ENCODE data around the gene DUS1L.

Gene DUS1L

DNA sequence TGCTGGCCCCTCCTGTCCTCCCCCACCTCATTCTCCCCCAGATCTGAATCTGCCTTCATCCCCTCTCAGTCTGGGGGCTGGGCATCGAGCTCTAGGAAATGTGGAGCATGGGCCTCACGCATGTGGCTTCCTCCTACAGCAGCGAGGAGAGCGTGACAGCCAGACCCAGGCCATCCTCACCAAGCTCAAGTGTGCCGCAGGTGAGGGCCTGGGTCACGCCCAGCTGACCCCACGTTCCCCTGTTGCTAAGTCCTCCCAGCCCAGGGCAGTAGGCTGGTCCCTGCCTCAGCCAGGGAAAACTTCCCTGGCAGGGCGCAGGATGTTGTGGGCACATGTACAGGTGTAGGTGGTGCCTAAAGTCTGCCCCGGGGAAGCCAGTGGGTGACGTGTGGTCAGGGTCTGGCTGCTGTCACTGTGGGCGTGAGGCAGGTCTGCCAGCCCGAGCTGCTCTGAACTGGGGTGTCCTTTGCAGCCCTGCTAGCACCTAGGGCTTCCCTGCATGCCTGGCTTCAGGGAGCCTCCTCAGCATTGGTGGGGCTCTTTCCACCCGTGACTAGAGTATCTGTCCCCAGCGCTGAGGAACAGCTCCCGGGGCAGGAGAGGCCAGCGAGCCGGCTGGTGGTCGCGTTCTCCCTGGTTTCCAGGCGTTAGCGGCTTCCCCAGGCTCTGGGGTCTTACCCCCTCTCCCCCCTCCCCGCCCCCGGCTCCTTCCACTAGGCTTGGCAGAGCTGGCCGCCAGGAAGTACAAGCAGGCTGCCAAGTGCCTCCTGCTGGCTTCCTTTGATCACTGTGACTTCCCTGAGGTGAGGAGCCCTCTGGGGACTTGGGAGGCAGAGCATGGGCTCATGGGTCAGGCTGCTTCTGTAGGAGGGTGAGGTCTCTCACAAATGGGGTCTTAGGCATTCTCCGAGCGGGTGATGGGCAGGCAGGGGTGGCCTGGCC, 10.3 kb downstream of the DUS1L start:
- DNase-seq: no peak

DNA sequence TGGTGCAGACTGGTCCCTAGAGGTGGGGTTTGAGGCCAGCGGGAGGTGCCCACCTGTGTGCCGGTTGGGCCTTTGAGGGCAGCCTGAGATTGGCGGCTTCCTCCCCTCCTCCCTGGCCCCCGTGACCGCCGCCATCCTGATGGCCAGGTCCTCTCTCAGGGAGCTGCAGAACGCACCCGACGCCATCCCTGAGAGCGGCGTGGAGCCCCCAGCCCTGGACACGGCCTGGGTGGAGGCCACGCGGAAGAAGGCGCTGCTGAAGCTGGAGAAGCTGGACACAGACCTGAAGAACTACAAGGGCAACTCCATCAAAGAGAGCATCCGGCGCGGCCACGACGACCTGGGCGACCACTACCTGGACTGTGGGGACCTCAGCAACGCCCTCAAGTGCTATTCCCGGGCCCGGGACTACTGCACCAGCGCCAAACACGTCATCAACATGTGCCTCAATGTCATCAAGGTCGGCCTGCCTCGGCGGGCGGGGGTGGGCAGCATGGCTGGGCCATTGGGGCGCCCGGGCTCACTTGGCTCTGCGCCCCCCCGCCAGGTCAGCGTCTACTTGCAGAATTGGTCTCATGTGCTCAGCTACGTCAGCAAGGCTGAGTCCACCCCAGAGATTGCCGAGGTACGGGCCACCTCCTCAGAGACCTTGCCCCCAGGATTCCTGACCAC, 11.1 kb downstream of the DUS1L start:
- DNase-seq: no peak

DNA sequence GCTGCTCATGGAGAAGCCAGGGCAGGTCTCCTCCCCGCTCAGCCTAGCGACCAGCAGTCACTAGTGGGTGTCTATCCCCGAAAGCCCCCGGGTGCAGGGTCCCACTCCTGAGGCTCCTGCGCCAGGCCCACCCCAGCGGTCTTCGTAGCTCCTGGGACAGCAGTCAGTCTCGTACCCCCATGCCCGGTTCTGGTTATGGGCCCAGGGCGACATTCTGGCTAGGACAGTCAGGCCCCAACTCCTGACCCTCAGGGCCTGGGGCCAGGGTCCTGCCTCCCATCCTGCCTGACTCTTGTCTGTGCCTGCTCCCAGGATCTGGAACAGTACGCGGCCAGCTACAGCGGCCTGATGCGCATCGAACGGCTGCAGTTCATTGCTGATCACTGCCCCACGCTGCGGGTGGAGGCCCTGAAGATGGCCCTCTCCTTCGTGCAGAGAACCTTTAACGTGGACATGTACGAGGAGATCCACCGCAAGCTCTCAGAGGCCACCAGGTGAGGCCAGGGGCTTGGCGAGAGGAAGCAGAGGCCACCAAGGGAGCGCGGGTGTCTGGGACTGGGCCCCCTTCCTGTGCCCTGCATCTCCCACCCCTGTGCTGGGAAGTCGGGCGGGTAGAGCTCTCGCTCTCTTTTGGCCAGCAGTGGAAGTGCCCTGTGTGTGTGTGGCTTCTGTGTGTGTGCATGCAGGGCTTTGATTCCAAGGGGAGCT, 11.9 kb downstream of the DUS1L start:
- no peak for DNase-seq

DNA sequence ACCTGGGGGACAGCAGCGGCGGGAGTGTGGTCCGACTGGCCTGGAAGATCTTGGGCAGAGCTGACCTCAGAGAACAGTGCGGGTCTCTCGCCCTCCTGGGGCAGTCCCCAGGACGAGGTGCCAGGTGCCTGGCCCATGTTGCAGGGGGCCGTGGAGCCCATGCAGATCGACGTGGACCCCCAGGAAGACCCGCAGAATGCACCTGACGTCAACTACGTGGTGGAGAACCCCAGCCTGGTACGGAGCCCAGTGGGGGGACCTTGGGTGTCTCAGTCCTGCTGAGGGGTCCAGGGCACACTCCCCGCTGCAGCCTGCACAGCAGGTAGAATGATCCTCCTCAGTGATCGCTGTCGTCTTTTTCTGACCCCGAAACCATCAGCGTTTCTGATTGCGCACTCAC, 12.5 kb downstream of the DUS1L start:
- no peak for DNase-seq

DNA sequence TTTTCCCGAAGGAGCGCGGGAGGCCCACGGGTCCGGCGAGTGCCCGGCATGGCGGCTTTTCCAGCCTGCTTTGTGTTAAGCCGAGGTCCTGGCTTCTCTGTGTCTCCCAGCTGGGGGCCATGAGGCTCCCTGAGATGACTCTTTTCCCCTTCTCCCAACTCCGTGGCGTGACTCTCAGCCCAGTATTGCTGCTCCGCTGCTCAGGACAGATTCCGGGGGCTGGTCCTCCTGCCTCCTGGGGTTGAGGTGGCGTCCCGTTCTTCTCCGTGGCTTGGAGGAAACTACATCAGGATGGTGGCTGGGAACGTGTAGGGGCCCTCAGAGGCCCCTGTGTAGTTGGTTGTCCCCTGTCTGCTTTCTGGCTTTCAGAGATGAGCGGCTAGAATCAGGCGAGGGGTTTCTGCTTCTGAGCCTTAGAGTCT, 13.0 kb downstream of the DUS1L start:
- no peak for DNase-seq

DNA sequence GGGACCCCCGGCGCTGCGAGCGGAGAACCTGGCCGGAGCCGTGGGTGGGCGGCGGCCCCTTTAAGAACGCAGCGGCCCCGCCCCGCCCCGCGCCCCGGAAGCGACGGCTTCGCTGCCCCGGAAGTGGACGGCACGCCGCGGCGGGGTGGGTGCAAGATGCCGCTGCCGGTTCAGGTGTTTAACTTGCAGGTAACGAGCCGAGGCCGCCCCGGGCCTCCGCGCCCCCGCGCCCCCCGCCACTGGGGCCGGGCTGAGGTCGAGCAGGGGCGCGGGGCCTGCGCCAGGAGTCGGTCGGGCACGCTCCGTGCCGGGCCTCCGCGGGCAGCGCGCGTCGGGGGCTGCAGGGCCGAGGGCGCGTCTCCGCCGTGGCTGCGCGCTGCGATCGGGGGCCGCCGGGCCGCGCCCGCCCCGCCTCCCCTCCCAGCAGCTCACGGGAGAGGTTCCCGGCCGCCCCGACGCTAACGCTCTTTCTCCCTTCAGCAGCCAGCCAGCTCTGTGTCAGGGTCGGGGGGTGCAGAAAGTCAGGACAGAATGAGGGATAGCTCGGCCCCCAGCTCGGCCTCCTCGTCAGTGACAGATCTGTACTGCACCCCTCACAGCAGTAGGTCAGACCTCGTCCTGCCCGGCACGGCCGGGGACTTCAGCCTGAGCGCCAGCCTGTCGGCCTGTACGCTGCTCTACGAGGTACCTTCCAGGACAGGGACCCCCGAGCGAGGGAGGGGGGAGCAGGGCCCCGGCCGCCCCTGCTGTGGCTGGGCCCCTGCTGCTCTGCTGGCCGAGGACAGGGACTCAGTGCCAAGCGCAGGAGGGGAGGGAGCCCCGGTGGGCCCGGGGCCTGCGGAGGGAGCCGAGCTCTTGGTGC, 13.6 kb downstream of the DUS1L start, which contains the start of the genes GPS1 and RFNG:
GPS1 (plus strand) TSS at position 123 of the 862 bp plus-strand sequence; CDS start at position 157, 34 bp downstream.
RFNG (minus strand) TSS at position 36 of the 862 bp plus-strand sequence. CDS start 45 bp downstream, outside the sequence.
- no peak for DNase-seq

DNA sequence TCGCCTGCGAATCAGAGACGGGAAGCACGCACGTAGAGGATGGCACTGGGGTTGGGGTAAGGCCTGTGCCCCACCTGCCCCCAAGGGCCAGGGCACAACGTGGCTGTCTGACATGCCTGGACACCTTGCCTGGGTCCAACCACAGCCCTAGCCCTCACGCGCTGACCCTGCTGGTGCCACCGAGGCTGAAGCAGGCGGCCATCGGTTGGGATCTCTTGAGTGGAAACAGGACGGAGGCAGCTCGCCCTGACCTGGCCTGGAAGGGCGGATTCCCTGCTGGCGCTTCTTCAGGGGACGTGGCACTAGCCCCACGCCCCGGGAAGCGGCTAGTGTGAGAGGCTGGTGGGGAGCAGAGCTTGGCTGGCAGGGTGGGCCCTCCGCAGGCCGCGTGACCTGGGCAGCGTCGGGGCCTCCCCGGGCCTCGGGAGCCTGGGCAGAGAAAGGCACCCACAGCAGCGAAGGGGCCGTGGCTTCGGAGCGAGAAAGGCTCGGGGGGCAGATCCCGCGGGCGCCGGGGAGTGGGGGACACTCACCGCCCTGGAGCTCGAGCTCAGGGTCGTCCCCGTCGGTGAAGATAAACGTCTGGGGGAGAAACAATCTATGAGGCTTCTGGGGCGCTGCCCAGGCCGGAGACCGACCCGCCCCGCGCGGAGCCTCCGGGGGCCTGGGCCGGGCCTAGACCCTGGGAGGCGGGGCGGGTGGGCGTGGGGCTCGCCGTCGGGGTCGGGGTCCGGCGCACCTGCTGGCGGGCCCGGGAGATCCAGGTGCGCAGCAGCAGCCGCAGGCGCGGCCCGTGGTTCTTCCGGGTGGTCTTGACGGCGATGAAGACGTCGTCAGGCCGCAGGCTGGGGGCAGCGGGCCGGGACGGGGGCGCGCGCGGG, 14.6 kb downstream of the DUS1L start:
- no peak for DNase-seq

DNA sequence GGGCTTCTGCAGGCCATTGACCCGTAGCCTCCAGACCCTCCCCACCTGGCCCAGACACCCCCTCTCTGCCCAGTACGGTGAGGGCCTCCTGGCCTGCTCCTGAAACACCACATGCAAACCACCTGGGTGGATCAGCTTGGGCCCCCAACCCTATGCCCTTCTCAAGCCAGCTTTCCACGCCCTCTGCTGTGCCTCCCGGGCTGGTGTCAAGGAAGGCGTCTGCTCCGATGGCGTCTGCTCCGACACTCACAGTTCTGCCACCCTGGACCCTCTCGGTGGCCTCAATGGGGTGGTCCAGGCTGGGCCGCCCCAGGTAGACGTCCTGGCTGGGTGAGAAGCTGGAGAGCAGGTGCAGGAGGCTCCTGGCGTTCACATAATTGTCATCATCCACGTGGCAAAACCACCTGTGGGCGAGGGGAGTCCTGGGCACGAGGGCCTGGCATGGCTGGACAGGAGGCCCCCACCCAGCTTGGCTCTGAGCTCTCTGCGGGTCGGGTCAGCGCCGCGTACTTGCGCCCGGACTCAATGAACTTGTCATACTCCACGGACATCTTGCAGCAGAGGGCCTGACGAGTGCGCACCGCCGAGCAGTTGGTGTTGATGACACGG, 15.3 kb downstream of the DUS1L start:
- no peak for DNase-seq

DNA sequence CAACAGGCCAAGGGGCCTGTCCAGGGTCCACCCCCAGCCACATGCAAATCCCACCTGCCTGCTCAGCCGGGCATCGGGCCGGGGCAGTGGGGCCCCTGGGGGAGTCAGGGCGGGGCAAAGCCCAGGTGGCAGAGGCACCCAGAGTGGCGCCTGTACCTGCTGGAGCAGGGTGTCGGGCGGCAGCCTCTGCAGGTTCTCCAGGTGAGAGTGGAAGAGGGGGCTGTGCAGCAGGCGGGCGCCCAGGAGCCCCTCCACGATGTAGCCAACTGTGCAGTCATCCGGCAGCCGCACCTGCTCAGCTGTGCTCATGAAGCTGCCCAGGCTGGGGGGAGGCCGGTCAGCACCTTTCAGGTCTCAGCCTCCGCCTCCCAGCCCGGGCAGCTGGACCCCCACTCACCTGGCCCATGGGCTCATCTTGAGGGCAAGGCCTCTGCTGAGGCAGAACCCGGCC, 16.1 kb downstream of the DUS1L start:
- DNase-seq: no peak

DNA sequence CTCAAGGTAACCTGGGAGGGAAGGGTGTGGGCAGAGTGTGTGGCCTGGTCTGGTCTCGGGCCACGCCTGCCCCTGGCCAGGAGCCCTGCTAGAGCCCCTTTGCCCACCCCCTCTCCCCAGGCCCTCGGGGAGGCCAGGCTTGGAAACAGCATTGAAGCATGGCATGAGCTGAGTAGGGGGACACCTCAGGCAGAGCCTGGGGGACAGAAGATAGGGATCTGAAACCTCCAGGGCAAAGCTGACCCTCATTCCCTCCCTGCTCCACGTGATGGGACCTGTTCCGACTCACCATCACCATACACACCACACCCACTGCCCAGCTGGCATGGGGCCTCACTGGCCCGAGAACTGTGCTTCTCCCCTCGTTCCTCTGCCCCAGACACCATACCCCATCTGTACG, 16.5 kb downstream of the DUS1L start:
- no peak for DNase-seq

DNA sequence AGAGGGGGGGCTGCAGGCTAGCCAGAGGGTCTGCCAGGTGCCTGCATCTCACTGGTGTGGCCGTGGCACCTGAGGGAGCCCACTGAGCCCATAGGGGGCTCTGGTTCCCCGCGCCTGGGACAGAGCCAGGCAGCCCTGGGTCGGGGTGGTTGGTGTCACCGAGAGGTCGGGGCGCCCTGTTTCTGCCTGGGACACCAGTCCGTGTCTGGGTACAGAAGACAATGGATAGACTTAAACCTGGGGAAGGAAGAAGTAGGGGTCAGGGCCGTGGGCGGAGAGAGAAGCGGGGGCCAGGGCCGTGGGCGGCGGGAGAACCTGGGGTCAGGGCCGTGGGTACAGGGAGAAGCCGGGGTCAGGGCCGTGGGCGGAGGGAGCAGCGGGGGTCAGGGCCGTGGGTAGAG, 17.0 kb downstream of the DUS1L start:
- DNase-seq: no peak

DNA sequence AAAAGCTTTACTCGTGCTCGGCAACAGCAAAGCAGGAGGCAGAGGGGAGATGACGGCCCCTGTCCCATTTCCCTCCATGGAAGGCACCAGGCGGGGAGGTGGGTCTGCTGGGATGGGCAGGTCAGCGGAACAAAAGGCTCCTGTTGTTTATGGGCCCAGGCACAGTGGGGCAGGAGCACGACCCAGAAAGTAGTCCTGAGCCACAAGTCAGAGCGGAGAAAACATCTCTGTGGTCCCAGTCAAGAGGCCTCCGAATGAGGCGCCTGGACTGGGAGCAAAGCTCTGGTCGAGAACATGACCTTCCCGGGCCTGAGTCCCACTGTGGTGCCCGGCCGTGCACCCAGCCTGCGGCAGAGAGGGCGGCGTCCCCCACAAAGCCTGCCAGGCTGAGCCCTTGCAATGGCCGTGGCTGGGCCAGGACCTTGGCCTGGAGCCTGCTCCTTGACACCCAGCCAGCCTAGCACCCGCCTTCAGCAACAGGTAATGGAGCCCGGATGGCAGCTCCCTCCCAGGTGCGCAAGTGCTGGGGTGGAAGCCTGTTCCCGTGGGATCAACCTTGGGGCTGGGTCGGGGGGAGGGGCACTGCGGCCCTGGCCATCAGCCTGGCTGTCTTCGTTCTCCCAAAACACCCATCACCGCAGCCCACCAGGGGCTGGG, 17.6 kb downstream of the DUS1L start:
- no peak for DNase-seq

DNA sequence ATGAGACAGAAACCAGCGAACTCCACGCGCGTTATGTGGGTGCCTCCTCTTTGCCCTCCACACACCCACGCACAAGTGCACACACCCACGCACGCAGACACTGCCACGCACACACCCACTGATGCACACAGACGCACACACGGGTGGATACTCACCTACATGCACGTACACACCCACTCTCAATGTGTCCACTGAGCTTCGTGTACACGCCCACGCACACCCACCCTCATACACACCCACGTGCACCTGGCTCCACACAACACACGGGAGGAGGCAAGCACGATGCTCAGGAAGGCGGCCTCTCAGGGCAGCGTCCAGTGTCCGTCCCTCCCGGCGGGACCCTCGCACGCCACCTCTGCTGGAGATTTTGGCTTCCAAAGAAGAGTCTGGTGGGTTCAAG, 18.2 kb downstream of the DUS1L start:
- DNase-seq: no peak

DNA sequence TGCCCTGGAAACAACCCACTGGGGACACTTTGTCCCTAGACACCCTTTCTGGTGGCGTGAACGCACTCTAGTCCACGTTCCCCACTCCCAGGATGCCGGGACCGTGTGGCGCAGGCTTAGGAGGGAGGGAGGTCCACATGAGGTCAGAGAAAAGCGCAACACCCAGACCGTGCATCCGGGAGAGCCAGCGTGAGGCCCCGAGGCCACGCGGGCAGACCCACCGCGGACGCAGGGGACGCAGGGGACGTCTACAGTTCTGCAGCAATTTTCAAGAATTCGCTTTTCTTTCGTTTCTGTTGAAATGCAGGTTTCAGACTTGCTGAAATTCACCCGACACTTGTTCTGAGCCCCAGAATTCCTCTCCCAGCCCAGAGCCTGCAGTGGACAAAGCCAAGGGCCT, 18.7 kb downstream of the DUS1L start:
- no peak for DNase-seq

DNA sequence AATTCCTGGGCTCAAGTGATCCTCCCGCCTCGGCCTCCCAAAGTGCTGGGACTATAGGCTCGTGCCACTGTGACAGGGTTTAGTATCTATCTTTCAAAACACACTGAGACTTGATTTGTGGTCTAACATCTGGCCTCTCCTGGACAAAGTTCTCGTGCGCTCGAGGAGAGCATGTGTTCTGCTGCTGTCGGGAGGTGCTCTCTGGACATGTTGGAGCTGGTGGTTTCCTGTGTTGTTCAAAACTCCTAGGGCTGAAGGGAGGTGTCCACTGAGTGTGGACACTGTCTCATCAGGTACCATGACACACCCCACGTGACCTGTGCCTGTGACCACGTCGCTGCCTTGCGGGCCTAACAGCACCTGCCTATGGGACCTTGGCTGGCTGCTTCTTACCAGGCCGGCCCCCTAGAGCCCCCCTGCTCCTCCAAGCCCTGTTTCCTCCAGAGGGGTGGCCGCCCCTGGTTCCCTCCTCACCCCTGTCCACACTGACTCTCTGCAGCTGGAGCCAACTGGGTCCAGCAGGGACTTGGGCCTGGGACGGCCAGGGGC, 19.6 kb downstream of the DUS1L start:
- DNase-seq: no peak

DNA sequence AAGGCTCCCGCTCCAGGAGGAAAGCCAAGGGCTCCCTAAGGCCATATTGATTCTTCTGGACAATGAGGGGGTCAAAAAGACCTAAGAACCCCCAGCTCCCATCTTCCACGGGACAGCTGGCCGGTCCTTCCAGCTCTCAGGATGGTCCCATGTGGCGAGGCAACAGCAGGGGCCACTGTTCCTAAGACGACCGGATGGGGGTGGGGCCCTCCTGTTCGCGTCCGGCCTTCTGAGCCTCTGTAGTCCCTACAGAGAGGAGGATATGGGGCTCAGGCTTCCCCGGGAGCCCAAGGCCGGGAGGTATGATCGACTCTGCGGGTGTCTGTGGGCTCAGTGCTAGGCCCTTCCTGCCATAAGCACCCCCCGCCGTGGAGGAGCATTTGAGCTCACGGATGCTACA, 22.1 kb downstream of the DUS1L start:
- DNase-seq: no peak

DNA sequence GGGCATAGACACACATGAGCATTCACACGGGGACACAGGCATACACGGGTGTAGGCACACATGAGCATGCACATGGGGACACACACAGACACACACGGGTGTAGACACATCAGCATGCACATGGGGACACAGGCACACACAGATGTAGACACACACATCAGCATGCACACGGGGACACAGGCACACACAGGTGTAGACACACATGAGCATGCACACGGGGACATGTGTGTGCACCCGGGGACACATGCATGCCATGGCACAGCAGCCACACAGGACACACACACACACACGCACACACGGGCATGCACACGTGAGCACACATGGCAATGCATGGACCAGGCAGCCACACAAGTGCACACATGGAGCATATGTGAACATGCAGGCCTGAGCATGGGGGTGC, 23.0 kb downstream of the DUS1L start:
- no peak for DNase-seq

DNA sequence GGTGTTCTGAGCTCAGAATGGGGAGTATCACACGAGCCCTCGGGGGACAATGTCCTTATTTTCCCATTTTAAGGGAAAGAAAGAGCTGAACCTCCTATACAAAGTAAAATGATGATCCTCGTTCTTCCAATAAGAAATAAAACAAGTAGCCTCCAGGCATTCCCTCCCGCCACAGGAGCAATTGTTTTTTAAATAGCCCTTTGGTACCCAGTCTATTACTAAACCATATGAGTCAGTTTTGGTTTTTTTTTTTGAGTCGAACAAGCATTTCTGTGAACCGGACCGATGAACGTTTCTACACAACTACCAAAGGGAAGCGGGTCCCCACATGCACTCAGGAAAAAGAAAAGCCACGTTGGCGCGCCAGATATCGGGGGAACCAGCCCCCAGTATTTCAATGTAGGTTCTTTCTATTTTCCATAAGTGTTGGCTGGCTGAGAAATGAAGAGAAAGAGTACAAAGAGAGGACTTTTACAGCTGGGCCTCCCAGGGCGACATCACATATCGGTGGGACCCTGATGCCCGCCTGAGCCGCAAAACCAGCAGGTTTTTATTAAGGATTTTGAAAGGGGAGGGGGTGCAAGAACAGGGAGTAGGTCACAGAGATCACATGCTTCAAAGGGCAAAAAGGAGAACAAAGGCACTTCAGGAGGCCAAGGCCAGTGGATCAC, 24.3 kb downstream of the DUS1L start:
- DNase-seq: no peak

DNA sequence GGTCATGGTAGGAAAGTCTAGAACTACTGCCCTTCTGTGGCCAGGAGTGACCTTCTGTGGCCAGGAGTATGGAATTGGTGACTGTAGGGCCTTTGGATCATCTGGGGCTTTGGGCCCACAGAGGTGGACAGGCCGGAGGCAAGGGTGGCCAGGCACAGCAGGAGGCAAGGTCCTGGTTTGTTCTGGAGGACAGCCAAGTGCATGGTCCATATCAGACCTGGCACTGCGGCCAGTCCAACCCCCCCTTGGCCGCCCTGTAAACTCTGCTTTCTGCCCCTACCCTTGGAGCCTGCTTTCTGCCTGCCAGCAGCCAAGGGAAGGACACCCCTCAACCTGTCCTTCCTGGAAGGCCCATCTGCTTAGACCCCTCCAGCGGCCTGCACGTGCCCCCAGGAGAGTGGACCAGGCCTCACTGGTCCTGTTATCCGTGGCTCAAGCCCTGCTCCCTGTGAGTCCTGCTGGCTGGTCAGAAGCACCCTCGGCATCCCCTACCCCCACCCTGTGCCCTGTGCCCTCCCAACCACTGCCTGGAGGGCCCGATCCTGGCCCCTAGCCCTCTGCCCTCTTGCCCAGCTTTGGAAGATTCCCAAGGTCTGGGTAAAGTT, 25.8 kb downstream of the DUS1L start:
- DNase-seq: no peak

Data from amniotic stem cell (primary cell).